Gastrocnemius medialis (tissue), 4 donors: ENCODE results near the gene NCOA6. TPM values are rescaled to one million over a fixed set of nuclear protein-coding genes. Genes with fewer than 3 reads are reported as not detected.
"Not testable (repeated sequence)": the region's sequence is repeated elsewhere in the genome, so short reads cannot be mapped to it uniquely, and the experiment has no call there.

Experiments
- ATAC-seq, 2 donors: fragments of 150-250 bp; one replicate each; pipeline ENCODE4 v1.9.1; 2016
- DNase-seq, 2 donors: peaks; one replicate each; pipeline ENCODE4 v3.0.0-alpha.2; 2019
- H3K27ac ChIP-seq, 4 donors: fragments of 200-600 bp; sonication (generic); 1 replicate in 1 of 4; 2 replicates in 3 of 4; pipeline ENCODE4 v1.5.1; 2016 to 2018; ENCODE audit warnings: mild to moderate bottlenecking in 2 of 4, moderate library complexity in 1 of 4
- H3K27me3 ChIP-seq, 3 donors: fragments of 200-600 bp; sonication (generic) in 2 of 3; 1 replicate in 1 of 3; 2 replicates in 2 of 3; pipeline versions ENCODE4 v1.5.1 to v1.6.0; 2016 to 2019; ENCODE audit warnings: mild to moderate bottlenecking in 1 of 3, moderate library complexity in 1 of 3
- H3K36me3 ChIP-seq, 2 donors: fragments of 200-600 bp; sonication (generic) in 1 of 2; one replicate each; pipeline ENCODE4 v1.5.1; 2017 to 2018
- H3K4me1 ChIP-seq, 2 donors: fragments of 200-600 bp; sonication (generic) in 1 of 2; one replicate each; pipeline ENCODE4 v1.5.1; 2016 to 2017; ENCODE audit warnings: mild to moderate bottlenecking in 2 of 2
- H3K4me3 ChIP-seq, 4 donors: fragments of 200-600 bp; sonication (generic) in 3 of 4; 1 replicate in 1 of 4; 2 replicates in 3 of 4; pipeline ENCODE4 v1.5.1; 2016 to 2019; ENCODE audit warnings: mild to moderate bottlenecking in 2 of 4
- H3K9me3 ChIP-seq, 3 donors: fragments of 200-600 bp; sonication (generic) in 2 of 3; 1 replicate in 1 of 3; 2 replicates in 2 of 3; pipeline ENCODE4 v1.5.1; 2016 to 2019
- POLR2A ChIP-seq, 2 donors: fragments of 450-650 bp; IDR thresholded peaks; one replicate each; pipeline ENCODE4 v1.6.1; 2017; ENCODE audit warnings: antibody characterized with exemption in 2 of 2, mild to moderate bottlenecking in 2 of 2, moderate library complexity in 2 of 2
- in situ Hi-C, 4 donors: fragments of 200-750 bp; cut with MboI; loops; one replicate each; pipeline versions ENCODE4 v1.15.0 to v1.8.0; 2017; ENCODE audit warnings: low sequenced_read_pairs in 4 of 4
- intact Hi-C: fragments of 100-400 bp; cut with DNase I; formaldehyde crosslinking; loops from one replicate; pipeline ENCODE4 v1.15.1; 2023; ENCODE audit warnings: low total_unique reads
- total RNA-seq, 4 donors: library from RNA; depleted of rRNA; stranded (reverse); fragments of >200 nt; gene quantifications; one replicate each; pipeline versions ENCODE4 v1.1.0 to v1.2.3, GENCODE V29; 2016
- TF ChIP-seq, protein P1 (sequence below), 5 experiments: fragments of 450-650 bp in 3 of 5; fragments of 200-600 bp in 2 of 5; sonication (generic) in 2 of 5; IDR thresholded peaks in 4 of 5; conservative IDR thresholded peaks in 1 of 5; 1 replicate in 4 of 5; 2 replicates in 1 of 5; pipeline ENCODE4 v1.5.1; 2016 to 2019; ENCODE audit warnings: antibody characterized with exemption in 5 of 5, mild to moderate bottlenecking in 3 of 5, moderate library complexity in 3 of 5

NCOA6 gene
- total RNA-seq, 4 donors from 2014 or later = 10.9 to 12.7 (median 11.6) TPM

DNA sequence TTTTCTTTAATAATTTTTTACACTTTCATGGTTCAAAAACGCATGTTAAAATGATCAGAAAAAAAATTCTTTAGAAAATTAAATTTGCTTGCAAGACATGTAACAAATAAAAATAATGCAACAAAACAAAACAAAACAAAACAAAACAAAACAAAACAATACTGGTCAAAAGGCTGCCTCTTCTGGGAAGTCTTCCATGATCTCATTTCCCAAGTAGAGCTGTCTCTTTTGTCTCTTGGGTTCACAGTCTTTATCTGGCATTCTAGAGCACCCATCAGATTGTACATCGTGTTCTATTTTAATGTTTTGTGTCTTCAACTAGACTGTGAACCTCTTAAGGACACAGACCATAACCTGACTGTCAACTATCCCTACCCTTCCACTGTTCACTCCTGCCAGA, 96.0 kb downstream of the NCOA6 start:
- H3K4me3 ChIP-seq = no peak overlapping the region
- DNase-seq (no peak), ATAC-seq (no peak)
- peak overlapping the region in 2 of 4 donors; percentile 22 to 37 for H3K27ac ChIP-seq
- in situ Hi-C loops = no loop called here
- no peaks in the 10 kb centered on the region for H3K27me3 ChIP-seq
- no peaks in the 10 kb centered on the region for H3K9me3 ChIP-seq
- TF ChIP-seq POLR2A (IDR thresholded peaks at IDR 0.05) = no peak
- TF ChIP-seq, protein P1, sequence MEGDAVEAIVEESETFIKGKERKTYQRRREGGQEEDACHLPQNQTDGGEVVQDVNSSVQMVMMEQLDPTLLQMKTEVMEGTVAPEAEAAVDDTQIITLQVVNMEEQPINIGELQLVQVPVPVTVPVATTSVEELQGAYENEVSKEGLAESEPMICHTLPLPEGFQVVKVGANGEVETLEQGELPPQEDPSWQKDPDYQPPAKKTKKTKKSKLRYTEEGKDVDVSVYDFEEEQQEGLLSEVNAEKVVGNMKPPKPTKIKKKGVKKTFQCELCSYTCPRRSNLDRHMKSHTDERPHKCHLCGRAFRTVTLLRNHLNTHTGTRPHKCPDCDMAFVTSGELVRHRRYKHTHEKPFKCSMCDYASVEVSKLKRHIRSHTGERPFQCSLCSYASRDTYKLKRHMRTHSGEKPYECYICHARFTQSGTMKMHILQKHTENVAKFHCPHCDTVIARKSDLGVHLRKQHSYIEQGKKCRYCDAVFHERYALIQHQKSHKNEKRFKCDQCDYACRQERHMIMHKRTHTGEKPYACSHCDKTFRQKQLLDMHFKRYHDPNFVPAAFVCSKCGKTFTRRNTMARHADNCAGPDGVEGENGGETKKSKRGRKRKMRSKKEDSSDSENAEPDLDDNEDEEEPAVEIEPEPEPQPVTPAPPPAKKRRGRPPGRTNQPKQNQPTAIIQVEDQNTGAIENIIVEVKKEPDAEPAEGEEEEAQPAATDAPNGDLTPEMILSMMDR (IDR thresholded peaks at IDR 0.05 in 4 of 5, conservative IDR thresholded peaks at IDR 0.05 in 1 of 5) = no peak
- peaks cover 16 to 21% of the 10 kb centered on the region in 2 donors for H3K4me1 ChIP-seq
- intact Hi-C loops = no loop called here
- peaks cover 0 to 50% of the 10 kb centered on the region in 2 donors for H3K36me3 ChIP-seq

DNA sequence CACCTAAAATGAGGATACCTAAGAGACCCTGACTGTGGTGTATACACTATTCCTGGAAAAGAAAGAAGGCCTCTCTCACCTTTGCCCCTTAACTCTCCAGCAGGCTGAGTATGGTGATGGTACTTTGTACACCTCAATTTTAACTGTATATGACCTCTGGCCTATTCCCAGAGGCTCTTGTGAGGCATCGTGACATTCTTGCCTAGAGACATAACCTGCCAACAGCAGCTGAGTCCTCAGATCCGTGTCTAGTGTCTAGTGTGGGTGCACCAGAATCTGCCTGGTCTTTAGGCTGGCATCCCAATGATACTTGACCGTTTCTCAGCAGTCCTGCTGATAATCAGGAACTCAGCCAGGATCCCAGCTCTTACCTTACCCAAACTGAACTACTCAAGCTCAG, 101.3 kb downstream of the NCOA6 start:
- H3K27ac ChIP-seq = no peak overlapping the region
- H3K9me3 ChIP-seq = no peaks in the 10 kb centered on the region
- H3K4me3 ChIP-seq = no peak overlapping the region
- H3K4me1 ChIP-seq = peaks cover 8% of the 10 kb centered on the region in 2 donors
- intact Hi-C loops (no loop called here), in situ Hi-C loops (loop anchor here in 1 of 4 donors (25.0 kb wide), 1 partner anchor 187 kb away; no protein-coding TSS in a partner anchor)
- no peak for DNase-seq
- peaks cover 0 to 41% of the 10 kb centered on the region in 2 donors for H3K36me3 ChIP-seq
- peak in 1 of 2 donors; percentile 32 for ATAC-seq
- no peaks in the 10 kb centered on the region for H3K27me3 ChIP-seq
- TF ChIP-seq, protein P1 (IDR thresholded peaks at IDR 0.05 in 4 of 5, conservative IDR thresholded peaks at IDR 0.05 in 1 of 5) = no peak
- TF ChIP-seq POLR2A (IDR thresholded peaks at IDR 0.05) = no peak

DNA sequence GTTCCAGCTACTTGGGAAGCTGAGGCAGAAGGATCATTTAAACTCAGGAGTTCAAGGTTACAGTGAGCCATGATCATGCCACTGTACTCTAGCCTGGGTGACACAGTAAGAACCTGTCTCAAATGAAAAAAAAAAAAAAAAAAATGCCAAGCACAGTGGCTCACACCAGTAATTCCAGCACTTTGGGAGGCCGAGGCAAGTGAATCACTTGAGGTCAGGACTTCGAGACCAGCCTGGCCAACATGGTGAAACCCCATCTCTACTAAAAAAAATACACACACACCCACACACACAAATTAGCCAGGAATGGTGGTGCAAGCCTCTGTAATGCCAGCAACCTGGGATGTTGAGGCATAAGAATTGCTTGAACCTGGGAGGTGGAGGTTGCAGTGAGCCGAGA, 102.9 kb downstream of the NCOA6 start:
- H3K27ac ChIP-seq, DNase-seq, H3K27me3 ChIP-seq, H3K4me3 ChIP-seq, ATAC-seq, H3K9me3 ChIP-seq, intact Hi-C loops: not testable (repeated sequence)
- peaks cover 8 to 14% of the 10 kb centered on the region in 2 donors for H3K4me1 ChIP-seq
- in situ Hi-C loops = loop anchor here in 1 of 4 donors (25.0 kb wide), 1 partner anchor 185 kb away; no protein-coding TSS in a partner anchor
- H3K36me3 ChIP-seq = peaks cover 0 to 38% of the 10 kb centered on the region in 2 donors

DNA sequence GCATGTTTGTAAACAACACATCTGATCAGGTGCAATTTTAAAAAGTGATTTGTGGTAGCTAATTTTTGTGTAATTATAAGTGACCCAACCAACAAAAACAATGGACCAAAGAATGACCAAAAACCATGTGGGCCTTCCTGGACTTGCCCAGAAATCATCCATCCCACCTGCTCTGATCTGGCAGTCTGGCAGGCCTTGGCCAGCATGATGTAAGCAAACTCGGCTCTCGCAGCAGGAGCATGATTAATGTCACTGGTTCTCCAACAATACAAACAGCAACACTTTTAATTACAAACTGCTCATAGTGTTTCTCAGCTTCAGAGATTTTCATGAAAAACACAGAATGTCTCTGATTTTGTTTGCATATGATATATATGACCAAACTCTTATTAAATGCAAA, 105.2 kb downstream of the NCOA6 start:
- Histone ChIP-seq H3K36me3 (peaks cover 0 to 20% of the 10 kb centered on the region in 2 donors), H3K27ac (peak overlapping the region in 1 of 4 donors; percentile 14), H3K4me1 (peaks cover 8 to 14% of the 10 kb centered on the region in 2 donors), H3K9me3 (no peaks in the 10 kb centered on the region), H3K27me3 (no peaks in the 10 kb centered on the region), H3K4me3 (no peak overlapping the region)
- TF ChIP-seq POLR2A (IDR thresholded peaks at IDR 0.05) = no peak
- TF ChIP-seq, protein P1 (IDR thresholded peaks at IDR 0.05 in 4 of 5, conservative IDR thresholded peaks at IDR 0.05 in 1 of 5) = no peak
- ATAC-seq = no peak
- intact Hi-C loops = no loop called here
- in situ Hi-C loops = loop anchor here in 1 of 4 donors (25.0 kb wide), 1 partner anchor 183 kb away; no protein-coding TSS in a partner anchor
- no peak for DNase-seq

DNA sequence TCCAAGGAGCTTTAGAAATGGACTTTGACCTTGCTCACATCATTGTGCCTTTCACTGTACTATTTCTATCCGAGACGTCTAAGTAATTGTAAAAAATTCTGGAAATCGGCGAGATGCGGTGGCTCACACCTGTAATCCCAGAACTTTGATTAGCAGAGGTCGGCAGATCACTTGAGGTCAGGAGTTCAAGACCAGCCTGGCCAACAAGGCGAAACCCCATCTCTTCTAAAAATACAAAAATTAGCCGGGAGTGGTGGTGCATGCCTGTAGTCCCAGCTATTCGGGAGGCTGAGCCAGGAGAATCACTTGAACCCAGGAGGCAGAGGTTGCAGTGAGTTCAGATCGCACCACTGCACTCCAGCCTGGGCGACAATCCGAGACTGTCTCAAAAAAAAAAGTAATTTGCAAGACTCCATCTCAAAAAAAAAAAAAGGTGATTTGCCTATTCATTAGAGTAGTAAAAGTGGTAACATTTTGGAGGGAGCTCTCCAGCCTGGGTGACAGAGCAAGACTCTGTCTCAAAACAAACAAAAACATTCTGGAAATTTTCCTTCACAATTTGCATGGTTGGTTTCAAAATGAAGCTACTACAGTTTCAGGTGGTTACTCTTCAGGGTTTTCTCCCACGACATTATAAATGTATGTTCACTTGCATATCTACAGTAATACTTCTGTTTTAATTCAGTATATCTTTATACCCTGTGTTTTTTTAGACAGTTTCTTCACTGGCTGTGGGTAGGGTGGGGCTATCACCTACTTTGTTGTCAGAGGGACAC, 106.0 kb downstream of the NCOA6 start:
- H3K27ac ChIP-seq, intact Hi-C loops, H3K4me3 ChIP-seq, DNase-seq, H3K27me3 ChIP-seq, ATAC-seq, H3K9me3 ChIP-seq: not testable (repeated sequence)
- Histone ChIP-seq H3K4me1 (peaks cover 8 to 14% of the 10 kb centered on the region in 2 donors), H3K36me3 (peaks cover 0 to 18% of the 10 kb centered on the region in 2 donors)
- in situ Hi-C loops = loop anchor here in 1 of 4 donors (25.0 kb wide), 1 partner anchor 182 kb away; no protein-coding TSS in a partner anchor
